ENCODE measurements around the gene NFE2L3. TPM values are rescaled to one million over a fixed set of nuclear protein-coding genes. Genes with fewer than 3 reads are reported as not detected.

NFE2L3 gene
- total and polyA plus RNA-seq, 2 of the 4 experiments (the other 2 are of a cell fraction), result 28.0 to 43.2 TPM

- H3K23ac ChIP-seq (ENCODE audit: low read depth, low read length), result peak overlapping the region; percentile 35; the same call in 1 of the 2 replicates
- peak overlapping the region; percentile 81 for H3K4me3 ChIP-seq (ENCODE audit: insufficient read depth, low read depth, low read length)
- H3K79me1 ChIP-seq (ENCODE audit: low read depth in 1 of 2, low read length in 2 of 2), result peaks cover 4 to 10% of the 10 kb centered on the region in 2 experiments; a peak in 3 of 4 replicates
- ChIA-PET CTCF (interaction anchor here (0.6 to 2.7 kb wide), 7 partner anchors 10 to 120 kb away, joined by 3 to 12 read pairs (median 4); no protein-coding TSS in a partner anchor), POLR2A (ENCODE audit: unreplicated experiment) (no interaction called here)
- no peak overlapping the region for H2AK5ac ChIP-seq (ENCODE audit: low read depth, low read length)
- H2AK9ac ChIP-seq (replicated peaks; ENCODE audit: low read depth, low read length, poor library complexity), result no peak overlapping the region
- peaks cover 28% of the 10 kb centered on the region for H3K36me3 ChIP-seq (ENCODE audit: control insufficient read depth, insufficient read depth, low read length)
- peaks cover 5% of the 10 kb centered on the region for H3K4me1 ChIP-seq (ENCODE audit: control insufficient read depth, insufficient read depth, low read length)
- TF ChIP-seq USF2 (IDR thresholded peaks at IDR 0.05; ENCODE audit: low read depth, low read length), result no peak
- no peak for TF ChIP-seq MAZ (IDR thresholded peaks at IDR 0.05; ENCODE audit: borderline replicate concordance, low read depth, low read length)
- no peak for TF ChIP-seq MXI1 (IDR thresholded peaks at IDR 0.05; ENCODE audit: borderline replicate concordance, low read depth, low read length)
- no peak for TF ChIP-seq BHLHE40 (IDR thresholded peaks at IDR 0.05; ENCODE audit: low read depth, low read length)
- no peak for TF ChIP-seq SMC3 (IDR thresholded peaks at IDR 0.05; ENCODE audit: low read depth, low read length)
- no peak for TF ChIP-seq CEBPB (IDR thresholded peaks at IDR 0.05; ENCODE audit: low read depth, low read length)
- TF ChIP-seq MAFK (IDR thresholded peaks at IDR 0.05; ENCODE audit: low read depth, low read length), result no peak
- TF ChIP-seq FOS (IDR thresholded peaks at IDR 0.05; ENCODE audit: low read depth, low read length), result no peak
- TF ChIP-seq RCOR1 (IDR thresholded peaks at IDR 0.05; ENCODE audit: insufficient replicate concordance, low read length), result no peak
- TF ChIP-seq RFX5 (IDR thresholded peaks at IDR 0.05; ENCODE audit: low read depth, low read length), result no peak
- TF ChIP-seq NFE2L2 (IDR thresholded peaks at IDR 0.05; ENCODE audit: low read depth, low read length), result no peak
- no peak for TF ChIP-seq CTCF (conservative IDR thresholded peaks at IDR 0.05; ENCODE audit: low read depth, low read length)
- no peak for TF ChIP-seq ELK1 (IDR thresholded peaks at IDR 0.05; ENCODE audit: borderline replicate concordance, low read depth, low read length)
- no peak overlapping the region for H4K91ac ChIP-seq (ENCODE audit: insufficient read depth, low read depth, low read length)
- BruUV-seq (replicated peaks), result no TSS peak
- no peak overlapping the region for H3K4ac ChIP-seq (ENCODE audit: low read depth, low read length)
- peak overlapping the region; percentile 93 for H2BK5ac ChIP-seq (ENCODE audit: low read depth, low read length, poor library complexity, severe bottlenecking)
- H3K14ac ChIP-seq (replicated peaks; ENCODE audit: low read depth, low read length), result no peak overlapping the region
- in situ Hi-C loops (cut with MboI; ENCODE audit: low sequenced_read_pairs), result loop anchor here (10.0 kb wide), 2 partner anchors 906 to 946 kb away; partner anchors contain the start of genes HOXA2, HOXA5 and HOXA6
- dilution Hi-C loops (cut with HindIII; ENCODE audit: low sequenced_read_pairs, unreplicated experiment), result no loop called here
- no peak overlapping the region for H2AFZ ChIP-seq (replicated peaks; ENCODE audit: low read length, poor library complexity)
- H3K9me3 ChIP-seq (ENCODE audit: control insufficient read depth, insufficient read depth, low read length), result no peaks in the 10 kb centered on the region
- intact Hi-C loops (cut with micrococcal nuclease), result loop anchor here (1.0 to 5.0 kb wide), 4 partner anchors 42 to 306 kb away; no protein-coding TSS in a partner anchor
- H3K56ac ChIP-seq (ENCODE audit: extremely low read depth, insufficient read depth, low read length), result peak overlapping the region; percentile 98
- H3K27me3 ChIP-seq (ENCODE audit: control insufficient read depth, insufficient read depth, low read length), result no peaks in the 10 kb centered on the region
- peak overlapping the region; percentile 34; the same call in 1 of the 2 replicates for H3K27ac ChIP-seq (ENCODE audit: insufficient read depth, low read length)
- no peak overlapping the region for H2BK20ac ChIP-seq (ENCODE audit: low read depth, low read length)
- H3K4me2 ChIP-seq (ENCODE audit: low read depth, low read length), result peak overlapping the region; percentile 85
- DNase-seq (no peak), ATAC-seq (ENCODE audit: low read depth) (no peak)
- H4K20me1 ChIP-seq (ENCODE audit: insufficient read depth, low read length), result peaks cover 82% of the 10 kb centered on the region
- peak overlapping the region; percentile 97 for H3K9ac ChIP-seq (ENCODE audit: low read depth, low read length)
- no peaks in the 10 kb centered on the region for H3K9me1 ChIP-seq (ENCODE audit: insufficient read depth, low read length)
- no peak overlapping the region for H4K5ac ChIP-seq (ENCODE audit: low read depth, low read length)
- no peak overlapping the region for H2BK120ac ChIP-seq (ENCODE audit: low read depth, low read length)
- WGBS, 2 experiments (ENCODE audit: extremely low coverage in 2 of 2, insufficient read length in 1 of 2), result 0% methylated on average over 1 of the region's 7 CpGs; no CpG with 5 or more reads in 1 of the 2 experiments
- no peak overlapping the region for H4K8ac ChIP-seq (ENCODE audit: low read depth in 2 of 2, low read length in 2 of 2)
- H2BK15ac ChIP-seq (ENCODE audit: low read depth, low read length), result no peak overlapping the region
- no peak overlapping the region for H3K18ac ChIP-seq (ENCODE audit: low read depth, low read length)
These were observed 46.8 kb downstream of the NFE2L3 start for GRCh38 chr7:26198781-26199169.
